GM18519 (cell line): ENCODE measurements around the gene RIOX2.
"Not testable (repeated sequence)": the region's sequence is repeated elsewhere in the genome, so short reads cannot be mapped to it uniquely, and the experiment has no call there.

ENCODE experiments used
- ATAC-seq: cut with Tn5 transposase; IDR thresholded peaks from one replicate; pipeline ENCODE4 v1.9.1; 2021; ENCODE audit warnings: mild to moderate bottlenecking, moderate library complexity; ENCODE audit not compliant: unreplicated experiment, low FRiP score

The RIOX2 gene

DNA sequence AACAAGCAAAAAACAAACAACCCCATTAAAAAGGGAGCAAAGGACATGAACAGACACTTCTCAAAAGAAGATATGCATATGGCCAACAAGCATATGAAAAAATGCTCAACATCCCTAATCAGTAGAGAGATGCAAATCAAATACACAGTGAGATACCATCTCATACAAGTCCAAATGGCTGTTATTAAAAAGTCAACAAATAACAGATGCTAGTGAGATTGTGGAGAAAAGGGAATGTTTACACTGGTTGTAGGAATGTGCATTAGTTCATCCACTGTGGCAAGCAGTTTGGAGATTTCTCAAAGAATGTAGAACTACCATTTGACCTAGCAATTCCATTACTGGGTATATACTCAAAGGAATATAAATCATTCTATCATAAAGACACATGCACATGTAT is 44.5 kb downstream of the RIOX2 start:
- no peak for ATAC-seq

DNA sequence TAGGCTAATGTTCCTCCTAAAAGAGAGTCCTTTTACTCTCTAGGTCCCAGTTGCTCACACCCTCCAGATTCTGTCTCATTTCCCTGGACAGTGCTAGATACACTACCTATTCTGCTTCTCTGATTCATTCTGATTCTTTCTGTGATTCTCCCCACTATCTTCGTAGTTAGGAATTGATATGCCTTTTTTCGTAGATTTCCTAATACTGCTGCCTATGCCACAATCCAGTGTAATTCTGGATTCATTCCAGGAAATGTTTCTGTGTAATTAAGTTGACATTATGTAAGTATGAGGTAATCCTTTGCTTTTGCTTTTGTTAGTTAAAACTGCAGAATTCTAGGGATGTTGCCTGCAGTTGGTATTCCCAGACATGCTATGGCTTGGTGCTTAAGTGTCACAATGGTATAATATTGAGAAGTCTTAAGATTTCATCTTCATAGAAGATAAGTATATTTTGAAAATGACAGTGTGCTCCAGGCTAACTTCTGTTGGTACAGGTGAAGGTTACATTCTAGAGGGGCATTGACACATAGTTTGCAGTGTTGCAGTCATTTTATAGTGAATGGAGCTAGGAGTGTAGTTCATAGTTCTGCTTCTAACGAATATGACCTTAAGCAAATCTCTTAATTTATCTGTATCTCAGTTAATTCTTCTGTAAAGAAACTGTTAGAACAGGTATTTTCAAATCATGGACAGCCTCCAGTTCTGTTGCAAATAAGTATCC is 54.3 kb downstream of the RIOX2 start:
- ATAC-seq = no peak

DNA sequence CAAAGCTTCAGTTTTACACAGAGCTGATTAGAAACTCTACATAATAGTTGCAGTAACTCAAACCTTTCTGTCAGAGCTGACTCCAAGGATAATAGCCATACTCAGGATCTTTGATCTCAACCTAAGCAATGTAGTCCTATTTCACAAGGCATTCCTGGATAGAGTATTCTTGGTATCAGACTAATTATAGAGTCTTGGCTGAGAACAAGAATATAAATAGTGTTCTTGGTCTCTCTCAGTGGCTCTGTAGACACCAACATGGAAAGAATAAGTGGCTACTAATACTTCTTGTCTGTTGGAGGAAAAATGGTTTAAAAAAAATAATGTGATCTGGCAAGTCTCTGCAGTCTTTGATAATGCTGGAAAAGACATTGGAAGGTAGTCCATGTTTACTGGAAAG is 55.7 kb downstream of the RIOX2 start:
- ATAC-seq = no peak

DNA sequence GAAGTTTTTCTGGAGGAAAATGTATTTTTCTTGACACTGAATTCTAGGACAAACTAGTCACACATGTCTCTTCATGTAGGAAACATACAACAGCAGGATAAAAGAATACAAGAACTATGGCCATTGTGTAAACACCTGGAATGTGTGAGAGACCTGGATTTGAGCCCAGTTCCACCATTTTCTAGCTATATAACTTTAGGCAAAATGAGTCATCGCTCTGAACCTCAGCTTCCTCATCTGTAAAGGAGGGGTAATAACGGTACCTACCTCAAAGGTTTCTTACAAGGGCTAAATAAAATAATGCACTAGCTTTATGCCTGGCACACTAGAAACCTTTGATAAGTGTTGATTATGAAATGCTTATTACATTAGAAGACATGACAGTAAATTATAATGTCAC is 57.8 kb downstream of the RIOX2 start:
- no peak for ATAC-seq

DNA sequence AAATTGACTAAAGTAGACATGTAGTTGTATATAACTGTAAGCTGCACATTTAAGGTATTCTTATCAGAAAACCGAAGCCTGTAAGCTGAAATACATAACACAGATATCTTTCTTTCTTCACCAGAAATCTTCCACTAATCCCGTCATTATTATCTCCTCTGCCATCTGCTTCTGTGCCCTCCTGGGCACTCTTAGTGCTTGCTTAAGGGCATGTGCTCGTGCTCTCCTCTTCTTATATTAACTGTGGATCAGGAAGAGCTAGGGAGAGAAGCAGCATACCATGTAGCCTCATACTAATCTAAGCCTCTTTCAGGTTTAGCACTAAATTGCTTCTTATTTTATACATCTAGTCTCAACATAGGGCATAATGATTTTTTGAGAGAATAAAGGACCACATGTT is 60.8 kb downstream of the RIOX2 start:
- ATAC-seq = no peak

DNA sequence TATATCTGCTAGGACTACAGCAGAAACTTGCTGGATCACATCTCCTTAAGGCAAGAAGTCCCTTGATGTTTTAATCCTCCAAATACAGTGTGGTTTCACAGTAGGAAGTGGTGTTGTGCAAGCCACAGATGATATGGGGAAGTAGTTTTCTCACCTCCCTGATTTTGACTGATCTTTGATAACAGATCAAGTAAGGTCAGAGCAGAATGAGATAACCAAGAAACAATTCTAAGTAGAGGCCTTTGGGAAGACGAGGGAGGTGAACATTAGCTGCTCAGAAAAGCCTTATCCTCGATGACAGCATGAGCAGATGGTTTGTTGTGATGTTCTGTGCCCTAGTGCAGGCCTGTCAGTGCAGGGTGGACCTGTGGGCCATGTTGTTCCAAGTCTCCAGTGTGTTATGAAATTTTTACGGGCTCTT is 61.3 kb downstream of the RIOX2 start:
- ATAC-seq = no peak

DNA sequence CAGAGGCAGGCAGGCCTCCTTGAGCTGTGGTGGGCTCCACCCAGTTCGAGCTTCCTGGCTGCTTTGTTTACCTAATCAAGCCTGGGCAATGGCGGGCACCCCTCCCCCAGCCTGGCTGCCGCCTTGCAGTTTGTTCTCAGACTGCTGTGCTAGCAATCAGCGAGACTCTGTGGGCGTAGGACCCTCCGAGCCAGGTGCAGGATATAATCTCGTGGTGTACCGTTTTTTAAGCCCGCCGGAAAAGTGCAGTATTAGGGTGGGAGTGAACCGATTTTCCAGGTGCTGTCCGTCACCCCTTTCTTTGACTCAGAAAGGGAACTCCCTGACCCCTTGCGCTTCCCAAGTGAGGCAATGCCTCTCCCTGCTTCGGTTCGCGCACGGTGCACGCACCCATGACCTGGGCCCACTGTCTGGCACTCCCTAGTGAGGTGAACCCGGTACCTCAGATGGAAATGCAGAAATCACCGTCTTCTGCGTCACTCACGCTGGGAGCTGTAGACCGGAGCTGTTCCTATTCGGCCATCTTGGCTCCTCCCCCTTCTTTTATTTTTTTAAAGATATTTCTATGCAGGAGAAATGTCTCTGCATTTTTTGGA is 61.9 kb downstream of the RIOX2 start:
- ATAC-seq = not testable (repeated sequence)

DNA sequence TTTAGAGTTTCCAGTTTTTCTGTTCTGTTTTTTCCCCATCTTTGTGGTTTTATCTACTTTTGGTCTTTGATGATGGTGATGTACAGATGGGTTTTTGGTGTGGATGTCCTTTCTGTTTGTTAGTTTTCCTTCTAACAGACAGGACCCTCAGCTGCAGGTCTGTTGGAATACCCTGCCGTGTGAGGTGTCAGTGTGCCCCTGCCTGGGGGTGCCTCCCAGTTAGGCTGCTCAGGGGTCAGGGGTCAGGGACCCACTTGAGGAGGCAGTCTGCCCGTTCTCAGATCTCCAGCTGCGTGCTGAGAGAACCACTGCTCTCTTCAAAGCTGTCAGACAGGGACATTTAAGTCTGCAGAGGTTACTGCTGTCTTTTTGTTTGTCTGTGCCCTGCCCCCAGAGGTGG is 62.4 kb downstream of the RIOX2 start:
- ATAC-seq = not testable (repeated sequence)

DNA sequence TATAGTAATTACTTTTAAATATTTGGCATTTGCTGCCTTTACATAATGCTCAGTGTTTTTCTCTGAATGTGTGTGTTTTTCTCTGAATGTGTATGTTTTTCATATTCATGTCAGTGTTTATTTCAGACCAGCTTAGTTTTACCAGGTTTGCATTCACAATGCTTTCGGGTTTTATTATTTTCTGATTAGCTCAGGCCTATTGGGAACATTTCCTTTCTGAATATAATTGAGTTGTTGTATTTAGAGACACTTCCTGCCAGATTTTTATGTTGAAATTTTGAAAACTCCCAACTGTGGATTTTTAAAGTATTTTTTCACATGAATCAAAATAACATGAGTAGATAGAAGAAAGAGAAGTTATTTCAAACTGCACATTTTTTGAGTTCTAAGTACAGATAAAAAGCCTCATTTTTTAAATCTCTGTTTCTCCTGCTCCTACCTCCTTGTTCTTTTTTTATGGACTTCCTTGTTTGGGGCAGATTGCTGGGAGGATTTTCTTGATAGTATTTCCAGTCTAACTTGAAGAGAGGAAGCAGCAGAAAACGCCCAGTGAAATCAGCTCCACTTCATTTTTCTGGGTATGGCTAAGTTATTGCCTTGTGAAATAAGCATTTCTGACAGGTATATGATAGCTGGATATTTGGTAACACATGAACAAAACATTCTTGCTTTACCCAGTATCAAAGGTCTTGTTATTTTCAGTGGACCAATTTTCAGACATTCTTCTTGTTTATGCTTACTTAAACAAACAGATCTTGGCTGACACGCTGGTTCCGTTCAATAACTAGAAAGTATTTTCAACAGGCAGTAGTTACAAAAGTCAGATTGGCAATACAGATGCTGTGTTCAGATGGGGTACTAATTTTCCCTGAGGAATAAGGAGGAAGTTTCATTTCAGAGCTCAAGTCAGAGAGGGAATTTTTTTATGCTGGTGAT is 70.7 kb downstream of the RIOX2 start:
- no peak for ATAC-seq

DNA sequence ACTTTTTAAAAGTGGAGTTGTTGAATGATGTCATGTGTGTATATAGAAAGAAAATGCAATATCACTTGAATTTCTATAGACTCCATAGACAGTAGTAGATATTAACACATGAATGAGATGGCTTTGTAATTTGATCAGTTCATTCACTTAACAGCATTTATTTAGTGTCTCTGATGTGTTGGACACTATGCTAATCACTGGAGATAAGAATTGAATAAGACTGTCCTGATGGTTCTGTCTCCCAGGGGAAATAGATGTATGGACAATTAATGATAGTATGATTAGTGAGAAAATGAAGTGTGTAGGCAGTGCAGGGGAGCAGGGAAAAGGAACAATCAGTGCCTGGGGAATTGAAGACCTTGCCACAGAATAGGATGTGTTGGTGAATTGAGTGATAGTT is 72.9 kb downstream of the RIOX2 start:
- no peak for ATAC-seq

DNA sequence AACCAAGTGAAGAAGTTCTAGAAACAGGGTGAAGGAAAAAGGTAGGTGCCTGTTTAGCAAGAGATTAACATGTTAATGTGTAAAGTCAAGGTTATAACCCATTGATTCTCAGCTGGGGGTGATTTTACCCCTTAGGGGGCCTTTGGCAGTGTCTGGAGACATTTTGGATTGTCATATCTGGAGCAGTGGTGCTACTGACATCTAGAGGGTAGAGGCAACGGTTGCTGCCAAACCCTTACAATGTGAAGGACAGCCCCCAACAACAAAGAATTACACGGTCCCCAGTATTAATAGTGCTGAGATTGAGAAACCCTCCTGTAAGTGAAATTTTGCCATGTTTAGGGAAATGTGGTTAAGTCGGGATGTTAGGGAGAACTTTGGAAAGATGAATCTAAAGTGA is 75.7 kb downstream of the RIOX2 start:
- no peak for ATAC-seq

DNA sequence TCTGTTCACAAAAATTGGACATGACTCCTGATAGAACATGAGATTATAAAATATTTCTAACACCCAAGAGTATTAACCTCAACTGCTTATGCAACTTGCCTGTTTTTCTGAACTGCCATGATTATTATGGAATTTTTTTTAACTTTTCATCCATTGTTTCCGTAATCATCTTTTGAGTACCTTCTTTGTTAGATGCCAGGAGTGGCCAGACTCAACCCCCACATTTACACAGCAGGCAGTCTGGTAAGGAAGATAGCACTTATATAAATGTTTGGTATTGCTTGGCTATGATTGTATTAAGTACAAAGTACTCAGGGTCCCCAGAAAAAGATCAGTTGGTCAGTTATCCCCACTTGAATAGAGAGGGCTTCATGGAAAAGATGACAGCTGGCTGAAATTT is 76.1 kb downstream of the RIOX2 start:
- no peak for ATAC-seq

DNA sequence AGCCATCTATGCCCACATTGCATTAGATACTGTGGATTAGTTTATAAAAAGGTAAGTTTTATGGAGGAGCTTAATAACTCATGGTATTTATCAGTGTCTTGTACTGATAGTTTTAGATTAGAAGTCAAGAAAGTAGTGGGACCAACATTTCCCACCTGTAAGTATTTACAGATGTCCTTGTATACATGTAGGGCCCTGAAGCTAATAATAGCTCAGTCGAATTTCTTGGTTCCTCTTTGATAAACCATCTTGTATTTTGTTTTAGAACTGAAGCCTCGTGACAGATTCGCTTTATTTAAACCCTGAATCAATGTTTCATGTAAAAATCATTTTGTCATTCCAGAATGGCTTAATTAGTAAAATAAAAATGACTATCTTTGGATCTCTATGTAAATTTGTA is 77.0 kb downstream of the RIOX2 start:
- ATAC-seq = peak; percentile 60

DNA sequence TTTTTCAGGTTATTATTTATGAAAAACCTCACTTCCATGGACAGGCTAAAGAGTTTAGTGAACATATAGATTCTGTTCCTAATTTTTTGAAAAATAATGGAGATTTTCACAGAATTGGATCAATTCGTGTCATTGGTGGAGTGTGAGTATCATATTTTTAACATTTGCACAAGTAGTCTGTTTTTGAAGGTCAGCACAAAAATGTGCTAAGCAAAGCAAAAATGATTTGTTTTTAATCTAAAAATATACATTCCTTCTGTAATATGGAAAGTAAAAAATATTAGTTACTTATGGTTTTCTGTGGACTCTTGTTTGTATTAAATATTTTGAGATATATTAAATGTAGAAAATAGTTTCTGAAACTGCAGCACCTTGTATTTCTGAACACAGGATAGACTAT is 79.4 kb downstream of the RIOX2 start:
- no peak for ATAC-seq
